GM10847 (cell line): ENCODE results near the gene RPGRIP1L.

ENCODE experiments used
- POLR2A ChIP-seq: IDR thresholded peaks from 2 replicates; pipeline ENCODE4 v1.6.1; 2011; ENCODE audit not compliant: insufficient read length; ENCODE audit errors: extremely low read depth

RPGRIP1L gene

DNA sequence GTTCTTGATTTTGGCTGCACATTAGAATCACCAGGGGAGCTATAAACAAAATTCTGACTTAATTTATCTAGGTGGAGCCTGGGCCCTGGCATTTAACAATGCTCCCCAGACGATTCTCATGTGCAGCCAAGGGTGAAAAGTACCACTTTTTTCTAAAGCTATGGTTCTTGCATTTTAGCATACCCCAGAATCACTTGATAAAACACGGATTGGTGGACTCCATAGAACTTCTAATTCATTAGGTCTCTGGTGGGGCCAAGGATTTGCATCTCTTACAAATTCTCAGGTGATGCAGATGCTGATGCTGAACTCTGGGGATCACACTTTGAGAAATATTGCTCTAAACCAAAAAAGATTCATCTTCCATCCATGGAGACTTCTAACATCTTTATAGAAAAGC, 74.5 kb downstream of the RPGRIP1L start:
- no peak for TF ChIP-seq POLR2A

DNA sequence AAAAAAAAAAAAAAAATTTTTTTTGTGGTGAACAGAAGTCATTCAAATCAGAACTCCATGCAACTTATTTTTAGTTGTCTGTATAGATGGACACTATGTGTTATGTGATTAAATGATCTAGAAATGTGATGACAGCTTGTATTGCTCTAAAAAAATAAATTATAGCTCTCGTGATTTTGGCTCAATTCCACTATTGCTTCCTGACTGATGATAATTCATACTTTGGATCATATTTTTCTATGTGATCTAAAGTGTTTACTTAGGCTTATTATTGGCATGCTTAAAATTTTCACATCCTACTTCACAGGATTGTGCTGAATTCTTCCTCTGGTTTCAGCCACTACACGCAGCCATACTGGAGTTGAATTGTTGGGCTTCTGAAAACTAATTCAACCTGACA, 76.8 kb downstream of the RPGRIP1L start:
- no peak for TF ChIP-seq POLR2A

- no peak for TF ChIP-seq POLR2A
Measured at GRCh38 chr16:53626161-53626560, 77.5 kb downstream of the RPGRIP1L start.

DNA sequence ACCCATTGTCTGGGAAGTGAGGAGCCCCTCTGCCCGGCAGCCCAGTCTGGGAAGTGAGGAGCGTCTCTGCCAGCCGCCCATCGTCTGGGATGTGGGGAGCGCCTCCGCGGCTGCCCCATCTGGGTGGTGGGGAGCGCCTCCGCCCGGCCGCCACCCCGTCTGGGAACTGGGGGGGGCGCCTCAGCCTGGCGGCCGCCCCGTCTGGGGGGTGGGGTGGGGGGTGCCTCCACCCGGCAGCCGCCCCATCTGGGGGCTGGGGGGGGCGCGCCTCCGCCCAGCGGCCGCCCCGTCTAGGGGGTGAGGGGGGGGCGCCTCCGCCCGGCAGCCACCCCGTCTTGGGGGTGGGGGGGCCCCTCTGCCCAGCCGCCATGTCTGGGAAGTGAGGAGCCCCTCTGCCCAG, 78.4 kb downstream of the RPGRIP1L start:
- TF ChIP-seq POLR2A = no peak

GRCh38 chr16:53622315-53622714, 81.3 kb downstream of the RPGRIP1L start:
- no peak for TF ChIP-seq POLR2A

GRCh38 chr16:53620476-53620875, 83.2 kb downstream of the RPGRIP1L start:
- no peak for TF ChIP-seq POLR2A

DNA sequence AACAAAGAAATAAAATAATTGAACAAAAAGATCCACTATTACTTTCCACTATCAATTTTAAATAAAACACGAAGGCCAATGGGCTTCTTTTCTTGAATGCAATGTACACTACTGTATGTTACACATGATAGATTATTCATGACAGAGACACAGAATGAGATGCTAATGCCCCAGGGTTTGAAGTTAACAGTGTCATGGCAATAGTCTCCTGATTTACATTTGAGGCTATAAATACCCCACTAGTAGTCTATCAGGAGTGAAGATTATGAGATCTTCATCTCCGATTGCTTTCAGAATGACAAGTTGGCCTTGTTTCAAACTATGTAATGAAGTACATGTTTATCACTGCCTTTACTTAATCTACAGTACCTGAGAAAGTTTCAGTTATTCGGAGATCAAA, 84.4 kb downstream of the RPGRIP1L start:
- no peak for TF ChIP-seq POLR2A

DNA sequence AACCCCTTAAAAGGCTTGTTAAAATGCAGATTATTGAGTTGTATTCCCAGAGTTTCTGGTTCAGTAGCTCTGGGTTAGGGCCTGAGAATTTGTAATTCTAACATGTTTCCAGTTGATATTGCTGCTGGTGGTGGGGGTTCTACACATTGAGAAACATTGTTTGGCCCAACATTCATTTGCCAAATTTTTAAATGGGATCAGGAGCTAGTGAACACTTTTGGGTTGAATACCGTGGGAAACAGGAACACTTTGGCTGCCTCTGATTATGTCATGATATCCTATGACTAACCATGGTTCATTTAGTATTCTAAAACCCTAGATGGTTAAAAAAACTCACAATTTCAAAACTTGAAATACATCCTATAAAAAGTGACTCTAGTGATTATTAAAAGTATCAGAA, 89.3 kb downstream of the RPGRIP1L start:
- TF ChIP-seq POLR2A = no peak

DNA sequence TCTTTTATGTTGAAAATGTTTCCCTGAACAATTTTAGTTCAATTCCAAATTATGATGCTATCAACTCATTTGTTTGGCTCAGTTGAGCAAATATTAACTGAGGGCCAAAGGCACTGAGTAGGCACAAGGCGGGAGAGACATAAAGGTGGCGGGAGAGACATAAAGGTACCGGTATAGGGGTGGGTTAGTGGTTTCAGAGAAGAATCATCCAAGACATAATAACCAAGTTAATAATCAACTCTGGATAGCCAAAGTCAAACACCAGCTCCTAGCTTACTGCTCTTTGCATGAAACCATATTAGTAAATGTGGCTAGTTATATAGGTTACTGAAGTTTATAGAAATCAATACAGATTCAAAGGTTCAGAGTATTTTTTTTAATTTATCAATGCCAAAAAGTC, 91.7 kb downstream of the RPGRIP1L start:
- TF ChIP-seq POLR2A = no peak

DNA sequence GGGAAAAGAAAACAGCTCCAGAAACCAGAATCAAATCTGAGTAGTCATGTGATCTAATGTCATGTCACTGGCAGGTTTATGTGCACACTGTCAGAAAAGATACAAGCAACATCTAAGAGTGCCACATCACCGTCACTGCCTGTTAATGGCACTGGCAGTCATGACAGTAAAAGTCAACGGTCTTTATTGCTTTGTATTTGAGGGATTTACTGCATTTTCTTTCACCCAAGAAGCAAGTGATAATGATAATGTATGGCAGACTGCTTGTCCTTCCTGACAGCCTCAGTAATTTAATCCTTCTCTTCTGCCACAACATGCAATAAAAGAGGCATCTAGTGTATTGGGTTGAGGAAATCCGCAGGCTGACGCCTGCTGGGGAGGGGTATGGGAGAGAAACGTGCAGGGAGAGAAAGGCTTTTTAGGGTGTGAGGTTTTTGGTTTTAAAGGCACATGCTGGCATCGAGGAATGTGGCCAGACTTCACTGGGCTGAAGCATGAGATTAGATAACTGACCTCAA, 92.4 kb downstream of the RPGRIP1L start:
- no peak for TF ChIP-seq POLR2A

DNA sequence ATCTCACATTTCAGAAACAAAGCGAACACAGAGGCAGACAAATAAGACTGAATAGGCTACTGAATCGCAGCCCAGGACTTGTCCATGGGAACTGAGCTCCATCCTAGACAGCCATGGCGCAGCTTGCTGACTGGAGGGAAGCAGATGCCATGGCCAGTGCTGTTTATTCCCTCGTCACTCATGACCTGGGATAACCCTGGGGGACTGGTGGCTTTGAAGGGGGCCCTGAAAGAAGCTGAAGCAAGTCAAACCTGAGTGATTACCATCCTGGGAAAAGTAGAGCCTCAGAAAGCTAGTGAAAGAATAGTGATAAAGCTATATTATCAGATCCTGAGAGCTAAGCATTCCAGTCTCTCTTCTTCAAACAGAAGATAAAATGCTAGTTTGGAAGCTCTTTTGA, 94.1 kb downstream of the RPGRIP1L start:
- no peak for TF ChIP-seq POLR2A

- TF ChIP-seq POLR2A = no peak
Measured at GRCh38 chr16:53608094-53608493, 95.6 kb downstream of the RPGRIP1L start.

GRCh38 chr16:53605831-53606400, 97.7 kb downstream of the RPGRIP1L start:
- no peak for TF ChIP-seq POLR2A

DNA sequence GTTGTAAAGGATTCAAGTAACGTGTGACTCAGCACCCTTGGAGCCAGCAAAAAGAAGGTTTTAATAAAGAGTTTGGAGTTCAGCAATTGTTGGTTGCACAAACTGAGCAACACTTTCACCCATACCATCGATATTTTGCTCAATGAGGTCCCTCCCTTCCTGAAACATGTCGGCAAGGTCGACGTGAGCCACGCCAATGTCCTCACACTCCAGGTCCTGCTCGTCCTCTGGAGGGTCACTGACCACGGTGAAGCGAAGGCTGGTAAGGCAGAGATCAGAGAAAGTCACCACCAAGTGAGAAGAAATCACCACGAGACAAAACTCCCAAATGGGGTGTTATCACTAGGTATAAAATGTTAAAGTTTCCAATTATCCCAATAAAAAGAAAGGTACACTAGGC, 98.3 kb downstream of the RPGRIP1L start:
- TF ChIP-seq POLR2A = no peak

DNA sequence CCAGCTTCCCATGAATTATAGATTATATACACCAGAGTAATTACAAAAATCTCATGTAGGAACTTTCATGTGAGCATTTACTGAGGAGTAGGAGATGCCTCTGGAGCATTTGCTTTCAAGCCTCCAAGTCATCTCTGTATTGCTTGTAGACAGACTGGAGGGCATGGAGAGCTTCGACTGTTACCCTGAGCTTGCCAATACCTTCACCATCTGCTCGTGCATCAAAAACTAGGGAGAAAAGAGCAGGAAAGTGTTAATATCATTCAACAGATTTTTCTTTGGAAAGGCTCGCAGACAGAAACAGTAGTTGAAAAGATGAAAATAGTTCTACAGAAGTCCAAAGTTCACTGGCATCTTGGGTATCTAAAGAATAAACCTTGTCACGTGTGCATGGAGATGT, 101.7 kb downstream of the RPGRIP1L start:
- no peak for TF ChIP-seq POLR2A

GRCh38 chr16:53600616-53601015, 103.0 kb downstream of the RPGRIP1L start:
- TF ChIP-seq POLR2A = no peak

- TF ChIP-seq POLR2A = no peak
Measured at GRCh38 chr16:53600126-53600525, 103.5 kb downstream of the RPGRIP1L start.
